DMS 273 treated with DMSO at 0.1 percent for 48 hours (cell line): ENCODE measurements around the gene POGK.
A peak's percentile ranks its signal among the peaks of the same experiment; 100 is the strongest.
"Not testable (repeated sequence)": the region's sequence is repeated elsewhere in the genome, so short reads cannot be mapped to it uniquely, and the experiment has no call there.

Source experiments
- DNase-seq: peaks from one replicate; lab custom pipeline; 2025; lab: John Stamatoyannopoulos, UW

POGK gene

DNA sequence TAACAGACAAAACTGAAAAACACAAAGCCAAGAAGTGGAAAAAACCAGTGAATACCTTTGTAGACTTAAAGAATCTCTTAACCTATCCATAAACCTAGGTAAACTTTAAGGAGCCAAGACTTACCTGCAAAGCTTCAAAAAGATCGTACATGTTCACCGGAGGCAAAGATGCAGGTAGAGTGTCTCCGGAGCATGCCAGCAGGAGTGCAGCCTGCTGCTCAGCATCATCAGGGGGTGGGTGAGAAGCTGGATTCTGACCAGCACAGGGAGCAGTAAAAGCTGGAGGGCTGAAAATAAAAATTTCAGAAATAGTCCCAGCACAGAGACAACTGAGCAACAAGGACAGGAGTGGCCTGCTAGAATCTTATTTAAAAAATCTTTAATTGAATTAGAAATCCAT is 18.7 kb downstream of the POGK start:
- no peak for DNase-seq

DNA sequence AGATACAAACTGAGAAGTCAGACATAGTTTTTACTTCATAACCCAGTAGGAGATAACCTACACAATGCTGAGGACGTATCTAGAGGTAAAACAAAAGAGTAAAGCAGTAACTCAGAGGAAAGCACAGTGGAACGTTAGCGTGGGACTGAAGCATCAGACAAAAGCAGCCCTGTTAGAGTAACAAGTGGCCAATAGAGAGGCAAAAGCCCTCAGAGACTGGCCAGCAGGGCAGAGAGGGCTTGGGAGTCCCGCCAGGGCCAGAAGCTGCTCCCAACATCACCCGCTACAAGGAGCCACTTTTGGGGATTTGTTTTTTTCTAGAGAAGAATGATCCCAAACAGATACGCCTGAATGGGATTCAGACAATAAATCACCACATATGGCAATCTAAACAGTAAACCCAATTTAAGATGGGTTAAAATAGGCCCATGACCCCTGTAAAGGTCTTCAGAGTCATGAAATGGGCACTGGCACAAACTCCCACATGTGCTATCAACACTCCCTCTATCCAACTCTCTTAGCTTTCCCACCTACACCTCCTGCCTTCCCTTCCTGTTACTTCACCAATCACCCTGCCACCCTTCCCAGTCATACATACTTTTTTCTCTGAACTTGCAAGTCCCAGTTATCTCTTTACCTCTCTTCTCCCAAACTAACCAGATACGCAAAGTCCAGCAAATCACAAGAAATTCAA is 19.6 kb downstream of the POGK start:
- DNase-seq: no peak

DNA sequence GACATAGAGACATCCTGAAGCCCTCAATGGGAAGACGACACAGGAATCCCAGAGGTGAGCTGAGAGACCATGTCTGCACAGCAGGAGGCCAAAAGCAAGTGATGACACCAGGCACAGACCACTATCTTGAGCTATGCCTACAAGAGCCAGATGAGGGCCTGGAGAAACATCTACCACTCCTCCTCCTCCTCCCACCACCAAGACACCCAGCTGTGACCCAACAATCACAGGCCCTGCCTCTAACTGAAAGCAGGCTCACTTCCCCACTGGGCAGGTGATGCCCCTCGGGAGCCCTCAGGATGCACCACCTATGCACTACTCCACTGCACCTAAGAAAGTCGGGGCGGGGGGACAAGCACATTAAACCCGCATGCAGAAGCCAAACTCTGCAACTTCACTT is 20.3 kb downstream of the POGK start:
- DNase-seq: no peak

DNA sequence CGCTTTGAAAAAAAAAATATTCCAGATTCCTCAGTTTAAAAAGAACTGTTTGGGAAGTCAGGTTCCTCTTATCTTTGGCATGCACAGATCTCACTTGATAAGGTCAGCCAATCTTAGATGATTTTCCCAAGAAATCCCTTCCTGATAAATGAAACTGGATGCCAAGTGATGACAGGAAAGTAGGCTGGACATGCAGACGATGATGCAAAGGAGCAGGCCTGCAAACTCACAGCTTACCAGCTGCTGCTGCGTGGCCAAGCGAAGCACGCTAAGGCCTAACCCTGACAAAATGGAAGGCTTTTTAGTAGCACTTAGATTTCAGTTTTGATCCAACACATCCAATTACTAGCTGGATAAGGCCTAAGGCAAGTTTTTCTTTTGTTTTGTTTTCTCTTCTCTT is 26.7 kb downstream of the POGK start:
- DNase-seq: no peak

DNA sequence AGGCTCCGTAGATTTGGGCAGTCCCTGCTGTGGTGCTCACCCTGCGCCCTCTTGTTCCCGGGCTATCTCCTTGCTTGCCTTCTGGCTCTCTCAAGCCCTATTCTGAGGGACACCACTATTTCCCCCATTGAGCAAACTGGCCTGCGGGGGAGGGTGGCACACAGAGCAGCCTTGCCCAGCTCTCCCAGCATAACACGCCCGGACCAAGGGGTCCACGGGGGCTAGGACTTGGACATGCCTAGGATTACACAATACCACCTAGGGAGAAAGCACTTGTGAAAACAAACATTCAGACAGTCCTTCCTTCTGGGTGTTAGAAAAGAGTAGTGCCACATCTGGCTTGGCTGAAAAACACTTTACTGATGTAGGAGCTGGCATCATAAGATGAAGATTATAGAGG is 29.4 kb downstream of the POGK start:
- DNase-seq: no peak

DNA sequence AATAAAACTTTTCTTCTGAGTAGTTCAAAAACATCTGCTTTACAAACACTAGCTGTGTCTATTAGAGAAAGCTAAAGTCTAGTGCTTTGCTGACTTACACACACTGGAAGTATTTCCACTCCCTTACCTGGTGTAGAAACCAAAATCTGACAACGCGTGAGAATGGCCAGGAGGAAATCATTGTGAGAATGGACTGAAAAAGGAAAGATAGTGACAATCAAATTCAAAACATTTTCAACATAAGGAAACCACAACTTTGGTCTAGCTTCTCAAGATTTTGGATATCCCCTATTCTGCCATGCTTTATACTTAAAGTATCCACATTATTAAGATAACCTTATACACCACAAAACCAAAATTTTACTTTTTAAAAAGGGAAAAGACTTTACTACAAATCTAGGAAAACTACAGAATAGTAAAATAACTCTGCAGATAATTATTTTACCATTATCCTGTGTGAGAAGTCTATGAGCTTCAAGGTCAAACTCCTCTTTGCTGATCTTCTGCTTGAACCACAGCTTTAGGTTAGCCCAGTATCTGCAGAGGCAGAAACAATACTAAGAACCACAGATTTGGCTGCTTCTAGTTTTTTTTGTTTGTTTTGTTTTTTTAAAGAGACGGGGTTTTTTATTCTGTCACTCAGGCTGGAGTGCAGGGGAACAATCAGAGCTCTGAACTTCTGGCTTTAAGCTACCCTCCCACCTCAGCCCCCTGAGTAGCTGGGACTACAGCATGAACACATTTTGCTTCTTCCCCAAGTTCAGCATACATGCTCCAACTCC is 30.2 kb downstream of the POGK start:
- no peak for DNase-seq

DNA sequence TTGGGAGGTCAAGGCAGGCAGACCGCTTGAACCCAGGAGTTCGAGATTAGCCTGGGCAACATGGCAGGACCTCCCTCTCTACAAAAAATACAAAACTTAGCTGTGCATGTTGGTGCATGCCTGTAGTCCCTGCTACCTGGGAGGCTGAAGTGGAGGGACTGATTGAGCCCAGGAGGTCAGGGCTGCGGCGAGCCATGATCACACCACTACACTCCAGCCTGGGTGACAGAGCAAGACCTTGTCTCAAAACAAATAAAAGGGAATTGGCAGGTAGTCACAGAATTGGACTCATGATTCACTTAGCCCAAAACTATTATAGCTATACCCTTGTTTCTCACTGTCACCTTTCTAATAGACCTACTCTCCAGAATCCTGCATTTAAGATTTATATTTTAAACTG is 31.3 kb downstream of the POGK start:
- DNase-seq: no peak

DNA sequence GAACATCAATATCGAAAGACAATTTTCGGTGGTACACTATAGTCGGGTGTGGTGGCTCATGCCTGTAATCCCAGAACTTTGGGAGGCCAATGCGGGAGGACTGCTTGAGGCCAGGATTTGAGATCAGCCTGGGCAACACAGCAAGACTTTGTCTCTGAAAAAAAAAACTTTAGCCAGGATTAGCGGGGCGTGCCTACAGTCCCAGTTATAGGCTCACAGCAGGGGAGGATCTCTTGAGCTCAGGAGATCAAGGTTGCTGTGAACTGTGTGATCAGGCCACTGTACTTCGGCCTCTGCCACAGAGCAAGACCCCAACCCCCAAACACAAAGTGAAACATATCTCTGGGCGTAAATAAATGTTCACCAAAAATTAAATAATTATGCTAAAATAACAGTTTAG is 35.2 kb downstream of the POGK start:
- DNase-seq: no peak

DNA sequence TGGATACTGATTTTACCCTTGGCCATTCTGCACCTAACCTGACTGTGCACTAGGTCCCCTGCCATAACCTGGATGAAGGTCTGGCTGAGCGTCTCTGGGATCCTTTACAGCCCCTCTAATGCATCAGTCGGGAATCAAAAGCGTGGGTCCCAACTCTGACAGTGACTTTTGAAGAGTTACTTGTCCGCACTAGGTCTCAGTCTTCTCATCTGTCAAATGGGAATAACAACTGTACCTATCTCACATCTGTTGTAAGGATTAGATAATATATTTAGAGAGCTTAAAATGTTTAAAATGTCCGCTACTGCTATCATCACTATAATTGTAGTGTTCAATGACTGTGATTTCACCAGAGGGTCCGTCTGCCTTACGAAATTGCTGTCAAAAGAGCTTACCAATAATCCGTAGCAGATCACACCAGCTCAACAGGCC is 36.0 kb downstream of the POGK start:
- DNase-seq: no peak

DNA sequence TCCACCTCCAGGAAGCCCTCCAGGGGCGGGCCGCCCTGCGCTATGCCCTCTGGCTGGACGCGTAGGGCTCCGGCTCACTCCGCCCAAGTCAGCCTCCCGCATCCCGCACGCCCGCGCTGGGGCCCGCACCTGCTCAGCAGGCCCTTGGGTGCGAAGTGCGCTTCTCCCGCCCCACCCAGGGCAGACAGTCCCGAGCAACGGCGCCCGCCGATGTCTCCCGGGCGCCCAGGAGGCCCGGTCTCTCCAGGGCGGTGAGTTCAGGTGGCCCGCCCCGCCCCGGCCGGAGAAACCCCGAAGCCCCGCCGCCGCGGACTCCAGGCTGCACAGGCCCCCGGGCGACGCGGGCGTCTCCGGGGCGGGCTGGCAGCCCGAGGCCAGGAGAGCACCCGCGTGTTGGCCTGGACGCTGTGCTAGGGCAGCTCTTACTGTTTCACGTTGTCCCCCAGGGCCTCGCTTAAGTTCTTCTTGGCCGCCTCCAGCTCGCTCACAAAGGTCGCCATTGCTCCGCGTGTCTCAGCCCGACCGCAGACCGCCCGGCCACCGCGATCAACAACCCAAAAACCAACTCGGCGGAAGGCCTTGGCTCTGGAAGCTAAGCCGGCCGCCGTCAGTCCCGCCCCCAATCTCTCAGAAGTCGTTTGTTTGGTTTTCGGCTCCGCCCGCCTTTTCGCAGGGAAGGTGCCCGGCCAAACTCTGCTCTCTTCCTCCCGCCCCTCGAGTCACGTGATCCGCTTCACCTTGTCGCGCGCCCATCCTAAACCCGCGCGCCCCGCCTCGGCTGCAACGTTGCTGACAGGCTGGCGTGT is 36.7 kb downstream of the POGK start, which contains the start of gene TADA1:
TADA1 (minus strand) TSS at position 531 of the 806 bp plus-strand sequence; CDS start at position 500, 31 bp downstream.
- DNase-seq: peak; percentile 99

DNA sequence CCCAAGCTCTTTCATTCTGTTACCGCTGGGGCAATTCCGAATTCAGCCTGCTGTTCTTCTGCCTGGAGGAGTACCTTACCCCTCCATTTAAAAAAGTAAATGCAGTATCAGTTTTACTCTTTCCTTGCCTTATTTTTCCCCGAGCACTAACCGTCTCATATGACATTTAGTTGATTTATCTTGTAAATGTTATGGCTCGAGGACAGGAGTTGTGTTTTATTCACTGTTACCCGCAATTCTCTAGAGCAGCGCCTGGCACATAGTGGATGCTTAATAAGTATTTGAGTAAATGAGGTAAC is 37.2 kb downstream of the POGK start:
- no peak for DNase-seq

DNA sequence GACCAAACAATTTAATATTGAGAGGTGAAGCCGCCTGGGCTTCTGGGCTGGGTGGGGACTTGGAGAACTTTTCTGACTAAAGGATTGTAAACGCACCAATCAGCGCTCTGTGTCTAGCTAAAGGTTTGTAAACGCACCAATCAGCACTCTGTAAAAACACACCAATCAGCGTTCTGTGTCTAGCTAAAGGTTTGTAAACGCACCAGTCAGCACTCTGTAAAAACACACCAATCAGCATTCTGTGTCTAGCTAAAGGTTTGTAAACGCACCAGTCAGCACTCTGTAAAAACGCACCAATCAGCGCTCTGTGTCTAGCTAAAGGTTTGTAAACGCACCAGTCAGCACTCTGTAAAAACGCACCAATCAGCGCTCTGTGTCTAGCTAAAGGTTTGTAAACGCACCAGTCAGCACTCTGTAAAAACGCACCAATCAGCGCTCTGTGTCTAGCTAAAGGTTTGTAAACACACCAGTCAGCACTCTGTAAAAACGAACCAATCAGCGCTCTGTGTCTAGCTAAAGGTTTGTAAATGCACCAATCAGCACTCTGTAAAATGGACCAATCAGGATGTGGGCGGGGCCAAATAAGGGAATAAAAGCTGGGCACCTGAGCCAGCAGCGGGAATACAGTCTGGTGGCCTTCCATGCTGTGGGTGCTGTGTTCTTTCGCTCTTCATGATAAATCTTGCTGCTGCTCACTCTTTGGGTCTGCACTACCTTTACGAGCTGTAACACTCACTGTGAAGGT is 39.1 kb downstream of the POGK start:
- DNase-seq: not testable (repeated sequence)

DNA sequence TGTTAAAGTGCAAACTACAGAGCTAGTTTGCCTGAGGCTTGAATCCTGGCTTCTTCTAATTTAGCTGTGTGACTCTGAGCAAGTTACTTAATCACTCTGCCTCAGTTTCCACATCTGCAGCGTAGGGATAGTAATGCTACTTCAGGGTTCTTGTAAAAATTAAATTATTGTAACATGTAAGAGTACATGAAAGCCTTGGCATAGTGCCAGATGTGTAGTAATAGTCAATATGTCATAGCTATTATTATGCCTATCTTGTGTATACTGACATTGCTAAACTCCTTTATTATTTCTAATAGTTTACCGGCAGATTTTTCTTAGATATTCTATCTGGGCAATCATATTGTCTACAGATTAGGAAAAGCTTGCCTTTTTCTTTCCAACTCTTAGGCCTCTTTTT is 43.6 kb downstream of the POGK start:
- DNase-seq: no peak

DNA sequence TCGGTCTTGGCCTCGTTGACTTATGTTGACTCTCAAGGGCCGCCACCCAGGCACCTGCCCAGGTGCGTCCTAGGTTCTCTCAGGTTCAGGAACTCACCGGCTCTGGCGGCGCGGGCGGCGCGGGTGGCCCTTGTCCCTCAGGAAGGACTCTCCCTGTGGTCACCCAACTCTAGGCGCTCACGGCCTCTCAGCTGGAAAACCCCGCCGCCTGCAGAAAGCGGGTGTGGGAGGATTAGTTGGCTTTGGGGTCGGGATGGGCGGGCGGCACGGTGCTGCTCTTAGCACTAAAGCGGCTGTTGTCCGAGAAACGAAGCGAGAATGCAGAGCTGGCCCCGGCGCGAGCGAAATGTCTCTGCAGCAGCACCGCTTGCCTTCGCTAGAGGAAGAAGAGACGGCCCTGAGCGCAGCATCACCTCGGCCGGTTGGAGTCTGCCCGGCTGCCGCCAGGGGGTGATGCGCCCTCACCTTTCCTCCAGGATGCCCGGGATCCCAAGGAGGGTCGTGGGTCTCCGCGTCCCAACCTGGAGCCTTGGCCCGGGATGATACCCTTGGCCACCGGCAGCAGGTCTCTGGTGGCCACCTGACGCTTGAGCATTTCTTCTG is 44.9 kb downstream of the POGK start:
- no peak for DNase-seq

DNA sequence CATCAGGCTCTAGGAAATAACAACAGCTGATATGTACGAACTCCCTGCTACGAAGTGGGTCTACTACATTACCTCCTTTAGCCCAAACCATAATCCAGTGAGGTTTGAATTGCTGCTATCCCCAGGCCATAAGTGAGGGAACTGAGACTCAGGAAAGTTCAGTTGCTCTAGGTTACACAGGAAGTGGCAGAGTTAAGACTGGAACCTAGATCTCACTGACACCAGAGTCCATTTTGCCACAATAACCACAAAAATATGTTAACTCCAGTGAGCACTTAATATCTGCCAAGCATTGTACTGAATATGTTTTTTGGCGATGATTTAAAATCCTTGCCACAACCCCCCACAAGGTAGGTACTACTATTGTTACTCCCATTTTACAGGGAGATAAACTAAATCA is 45.7 kb downstream of the POGK start:
- no peak for DNase-seq

DNA sequence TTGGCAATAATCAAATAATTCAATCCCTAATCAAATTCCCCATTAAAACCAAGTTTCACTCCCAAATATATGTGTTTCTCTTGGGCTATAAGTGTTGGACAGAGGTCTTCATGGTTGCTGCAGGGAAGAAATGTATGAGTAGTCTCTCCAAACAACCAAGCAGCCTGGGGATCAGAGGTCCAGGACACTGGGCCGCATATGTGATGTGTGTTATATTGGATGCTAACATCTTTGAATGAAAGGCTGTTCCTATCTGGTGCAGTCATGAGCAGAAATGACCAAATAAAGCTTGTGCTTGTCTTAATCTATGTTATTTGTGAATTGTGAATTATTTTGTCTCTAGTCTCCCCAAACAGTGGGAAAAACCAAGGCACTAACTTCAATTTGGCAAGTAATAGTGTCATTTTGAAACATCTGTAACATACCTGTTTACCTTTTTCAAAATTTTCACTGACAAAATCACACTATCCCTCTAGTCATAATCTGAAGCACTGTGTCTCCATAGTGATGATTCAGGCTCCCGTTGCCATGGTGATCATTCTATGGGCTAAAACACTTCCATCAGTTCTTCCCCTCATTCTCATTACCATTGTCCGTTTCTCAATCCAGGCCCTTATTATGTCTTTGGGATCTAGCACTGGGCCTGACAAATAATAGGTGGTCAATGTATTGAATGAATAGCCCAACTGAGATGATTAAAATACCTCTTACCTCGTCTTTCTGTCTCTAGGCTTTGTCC is 49.3 kb downstream of the POGK start:
- DNase-seq: no peak

DNA sequence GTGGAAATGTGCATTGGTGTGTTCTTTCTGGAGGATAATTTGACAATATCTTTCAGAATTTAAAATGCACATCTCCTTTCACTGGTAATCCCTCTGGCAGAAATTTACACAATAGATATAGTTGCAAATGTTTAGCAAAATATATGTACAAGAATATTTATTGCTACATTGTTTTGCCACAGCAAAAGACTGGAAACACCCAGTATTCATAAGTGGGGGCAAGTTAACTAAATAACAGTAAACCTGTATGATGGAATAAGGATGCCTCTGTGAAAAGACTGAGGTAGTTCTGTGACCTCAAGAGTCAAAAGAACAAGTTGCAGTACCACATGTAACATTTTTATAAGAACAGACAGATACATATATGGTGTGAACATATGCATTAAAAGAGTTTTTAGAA is 50.5 kb downstream of the POGK start:
- DNase-seq: no peak

DNA sequence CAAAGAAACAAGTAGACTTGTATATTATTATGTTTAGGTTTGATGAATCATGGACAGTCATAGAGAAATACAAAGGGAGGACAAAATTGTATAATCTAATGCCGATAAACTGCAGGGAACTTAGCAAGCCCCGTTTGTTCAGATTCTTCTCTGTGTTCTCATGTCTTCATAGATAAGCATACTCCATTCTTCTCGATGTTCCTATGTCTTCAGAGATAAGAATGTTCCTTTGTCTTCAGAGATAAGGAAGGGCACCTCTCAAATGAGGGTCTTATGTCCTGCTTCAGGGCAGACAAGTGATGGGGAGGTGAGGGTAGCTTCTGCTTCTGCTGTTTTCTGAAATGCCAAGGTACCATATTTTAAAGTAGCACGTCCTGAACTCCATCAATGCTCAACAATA is 56.5 kb downstream of the POGK start:
- DNase-seq: no peak

DNA sequence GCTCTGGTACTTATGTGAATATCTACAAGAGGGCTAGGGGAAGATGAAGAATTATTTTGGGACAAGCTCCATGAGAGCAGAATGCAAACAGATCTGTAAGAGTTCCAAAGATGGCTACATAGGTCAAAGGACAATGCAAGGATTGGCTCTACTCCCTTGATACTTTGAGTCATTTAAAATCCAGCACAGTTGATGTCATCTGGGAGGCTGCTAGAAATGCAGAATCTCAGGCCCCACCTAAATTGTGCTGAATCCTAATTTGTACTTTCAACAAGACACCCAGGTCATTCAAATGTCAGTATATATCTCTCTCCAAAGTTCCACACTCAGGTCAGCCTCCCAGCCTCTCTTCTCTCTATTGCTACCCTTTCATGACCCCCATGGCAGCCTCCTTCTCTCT is 60.5 kb downstream of the POGK start:
- no peak for DNase-seq

DNA sequence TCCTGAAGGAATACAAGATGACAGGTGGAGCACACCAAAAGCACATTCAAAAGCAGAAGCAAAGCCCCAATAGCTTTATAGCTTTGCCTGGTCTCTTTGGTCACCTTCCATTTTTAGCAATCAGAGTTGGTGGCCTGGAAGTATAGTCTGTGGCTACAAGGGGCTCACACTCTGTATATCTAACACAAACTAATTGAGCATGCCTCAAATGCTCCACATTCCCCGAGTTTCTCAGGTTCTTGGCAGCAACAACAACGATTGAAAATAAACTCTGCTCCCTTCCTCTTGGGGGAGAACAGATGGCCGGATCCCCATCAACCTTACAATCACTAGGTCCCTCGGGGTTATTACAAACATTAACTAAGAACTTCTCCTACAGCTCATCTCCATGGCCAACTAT is 61.7 kb downstream of the POGK start:
- peak; percentile 16 for DNase-seq

DNA sequence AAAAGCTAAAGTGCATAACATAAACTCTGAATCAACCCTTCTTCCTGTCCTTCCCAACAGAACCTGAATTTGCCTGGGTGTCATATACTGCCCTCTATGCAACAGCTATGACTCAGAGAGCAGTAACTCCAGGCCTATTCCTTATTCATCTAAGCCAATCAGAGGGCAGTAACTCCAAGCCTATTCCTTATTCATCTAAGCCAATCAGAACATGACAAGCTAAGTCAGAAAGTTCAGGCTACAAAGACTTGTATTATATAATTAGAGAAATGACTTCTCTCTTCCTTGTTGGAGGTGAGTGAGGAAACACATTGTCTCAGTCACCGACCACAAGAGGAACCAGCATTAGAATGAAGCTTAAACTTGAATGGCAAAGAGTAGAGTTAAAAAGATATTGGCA is 63.0 kb downstream of the POGK start:
- no peak for DNase-seq
